Endothelial cell of umbilical vein (primary cell): Measurements from ENCODE around the gene MAN2B2. TPM values are rescaled to one million over a fixed set of nuclear protein-coding genes. Genes with fewer than 3 reads are reported as not detected.

ENCODE experiments used
- BruUV-seq: library from RNA; stranded (reverse); fragments of 400-500 nt; replicated peaks from 2 replicates; lab custom pipeline; 2021; lab: Mats Ljungman, UMichigan
- CTCF ChIA-PET: fragments of 300-600, 350-600 bp; sonication (Branson Sonifier 250); formaldehyde crosslinking; loops from one replicate; lab custom pipeline; 2021; ENCODE audit warnings: antibody characterized with exemption, inconsistent platforms; lab: Charles Lee
- POLR2A ChIA-PET: fragments of 300-600, 350-600 bp; sonication (Branson Sonifier 250); formaldehyde crosslinking; loops from one replicate; lab custom pipeline; 2021; ENCODE audit warnings: antibody characterized with exemption, inconsistent platforms; lab: Charles Lee
- DNase-seq: peaks from one replicate; pipeline ENCODE4 v3.0.0-alpha.2; 2011; ENCODE audit warnings: low read depth, low spot score
- FAIRE-seq: peaks from 2 replicates; lab custom pipeline; 2011; peaks lifted over from hg19 to GRCh38; lab: Jason Lieb, UNC
- H2AFZ ChIP-seq: 2 replicates; pipeline ENCODE4 v1.6.0; 2012; ENCODE audit warnings: low read depth, low read length, control low read depth, inconsistent platforms
- H3K27ac ChIP-seq: 2 replicates; pipeline ENCODE4 v1.5.1; 2011; ENCODE audit warnings: low read depth, mild to moderate bottlenecking, control low read depth, low read length, moderate library complexity; ENCODE audit not compliant: insufficient read depth
- H3K27me3 ChIP-seq, 2 experiments: 2 replicates each; pipeline versions ENCODE4 v1.6.0 to v1.6.1; 2011; ENCODE audit warnings: low read length in 2 of 2, mixed read lengths in 1 of 2; ENCODE audit not compliant: control insufficient read depth in 2 of 2, insufficient read depth in 2 of 2
- H3K36me3 ChIP-seq, 2 experiments: 2 replicates in 1 of 2; 3 replicates in 1 of 2; pipeline ENCODE4 v1.5.1; 2011; ENCODE audit warnings: low read length in 2 of 2, mild to moderate bottlenecking in 1 of 2, moderate library complexity in 1 of 2; ENCODE audit not compliant: control insufficient read depth in 2 of 2, insufficient read depth in 2 of 2; ENCODE audit errors: extremely low read depth in 1 of 2
- H3K4me1 ChIP-seq: 3 replicates; pipeline ENCODE4 v1.5.1; 2011; ENCODE audit warnings: mild to moderate bottlenecking, low read length; ENCODE audit not compliant: control insufficient read depth, insufficient read depth; ENCODE audit errors: extremely low read depth
- H3K4me2 ChIP-seq: 2 replicates; pipeline ENCODE4 v1.6.1; 2011; ENCODE audit warnings: low read length, control low read depth, mixed read lengths; ENCODE audit not compliant: insufficient read depth
- H3K4me3 ChIP-seq, 3 experiments: fragments of 200-600 bp in 1 of 3; sonication (generic), shearing (Covaris generic) in 1 of 3; replicated peaks in 1 of 3; 2 replicates each; pipeline ENCODE4 v1.5.1; 2011 to 2016; ENCODE audit warnings: control low read depth in 3 of 3, low read length in 3 of 3, mild to moderate bottlenecking in 2 of 3, inconsistent platforms in 1 of 3, low read depth in 1 of 3, moderate library complexity in 1 of 3; ENCODE audit not compliant: insufficient read depth in 1 of 3
- H3K79me2 ChIP-seq: 2 replicates; pipeline ENCODE4 v1.6.0; 2012; ENCODE audit warnings: low read length, inconsistent platforms; ENCODE audit not compliant: control insufficient read depth, insufficient read depth
- H3K9ac ChIP-seq: replicated peaks from 2 replicates; pipeline ENCODE3; 2011; ENCODE audit warnings: low read length, control low read depth; ENCODE audit not compliant: insufficient read depth; ENCODE audit errors: extremely low read depth
- H3K9me1 ChIP-seq: replicated peaks from 3 replicates; pipeline ENCODE4 v1.6.0; 2011; ENCODE audit warnings: mild to moderate bottlenecking, low read length; ENCODE audit not compliant: control insufficient read depth, insufficient read depth; ENCODE audit errors: extremely low read depth
- H3K9me3 ChIP-seq: replicated peaks from 2 replicates; pipeline ENCODE4 v1.5.1; 2012; ENCODE audit warnings: low read length, inconsistent platforms; ENCODE audit not compliant: control insufficient read depth, insufficient read depth
- H4K20me1 ChIP-seq: replicated peaks from 2 replicates; pipeline ENCODE3; 2011; ENCODE audit warnings: mild to moderate bottlenecking, low read length; ENCODE audit not compliant: control insufficient read depth, insufficient read depth; ENCODE audit errors: extremely low read depth
- EZH2 ChIP-seq: IDR thresholded peaks from 2 replicates; pipeline ENCODE4 v1.6.1; 2012; ENCODE audit warnings: borderline replicate concordance, low read depth, mild to moderate bottlenecking, moderate library complexity, low read length, inconsistent platforms; ENCODE audit not compliant: severe bottlenecking
- FOS ChIP-seq: IDR thresholded peaks from 2 replicates; pipeline ENCODE4 v1.6.1; 2011; ENCODE audit warnings: mild to moderate bottlenecking, low read length, moderate library complexity, borderline replicate concordance; ENCODE audit not compliant: insufficient read depth
- GATA2 ChIP-seq: IDR thresholded peaks from 2 replicates; pipeline ENCODE4 v1.7.0; 2011; ENCODE audit warnings: low read depth, mild to moderate bottlenecking, moderate library complexity, mixed read lengths, low read length; ENCODE audit not compliant: insufficient read length, insufficient read depth
- JUN ChIP-seq: IDR thresholded peaks from 2 replicates; pipeline ENCODE4 v1.6.1; 2011; ENCODE audit warnings: borderline replicate concordance, low read depth; ENCODE audit not compliant: insufficient read length, insufficient read depth
- MYC ChIP-seq: IDR thresholded peaks from one replicate; pipeline ENCODE4 v1.6.1; 2011; ENCODE audit warnings: mild to moderate bottlenecking, low read depth, low read length
- POLR2A ChIP-seq: IDR thresholded peaks from 2 replicates; pipeline ENCODE4 v1.6.1; 2012; ENCODE audit warnings: low read depth, mild to moderate bottlenecking, control low read depth, low read length
- POLR2AphosphoS5 ChIP-seq: IDR thresholded peaks from 2 replicates; pipeline ENCODE4 v1.6.1; 2012; ENCODE audit warnings: low read depth, mild to moderate bottlenecking, control low read depth, low read length, moderate library complexity; ENCODE audit not compliant: insufficient read depth
- dilution Hi-C: fragments of 300-500 bp; cut with MboI; formaldehyde crosslinking; loops from one replicate; pipeline ENCODE4 v1.15.0; 2019; ENCODE audit warnings: low sequenced_read_pairs; ENCODE audit not compliant: extremely low pct_ligation_motif_present
- intact Hi-C: fragments of 100-400 bp; cut with micrococcal nuclease; formaldehyde crosslinking; loops from one replicate; pipeline ENCODE4 v1.10.0; 2022
- polyA plus RNA-seq, 4 experiments: library from polyadenylated mRNA; depleted of rRNA in 3 of 4; stranded (reverse) in 3 of 4; unstranded in 1 of 4; fragments of >200 nt; gene quantifications; 2 replicates each; pipeline versions ENCODE4 v1.2.1 to v1.2.3, GENCODE V29; 2011 to 2012; ENCODE audit warnings: missing spikeins in 1 of 4
- total RNA-seq: library from RNA; stranded (reverse); gene quantifications from 2 replicates; pipeline ENCODE4 v1.2.3, GENCODE V29; 2021
- TF ChIP-seq, protein P1 (sequence below), 2 donors: IDR thresholded peaks; 1 replicate in 1 of 2; 2 replicates in 1 of 2; pipeline ENCODE4 v1.5.1; 2011; ENCODE audit warnings: low read length in 2 of 2, mild to moderate bottlenecking in 2 of 2, moderate library complexity in 2 of 2, control low read depth in 1 of 2, inconsistent platforms in 1 of 2, low read depth in 1 of 2; ENCODE audit not compliant: insufficient read depth in 1 of 2; ENCODE audit errors: extremely low read depth in 1 of 2
- TF ChIP-seq, protein P2 (sequence below): IDR thresholded peaks from 2 replicates; pipeline ENCODE4 v1.6.1; 2011; ENCODE audit not compliant: insufficient read depth, insufficient read length

The MAN2B2 gene
- total and polyA plus RNA-seq, 2 donors (not counting 3 experiments of a cell fraction or from before 2014, with no cell fraction given): 15.7 to 25.1 TPM

DNA sequence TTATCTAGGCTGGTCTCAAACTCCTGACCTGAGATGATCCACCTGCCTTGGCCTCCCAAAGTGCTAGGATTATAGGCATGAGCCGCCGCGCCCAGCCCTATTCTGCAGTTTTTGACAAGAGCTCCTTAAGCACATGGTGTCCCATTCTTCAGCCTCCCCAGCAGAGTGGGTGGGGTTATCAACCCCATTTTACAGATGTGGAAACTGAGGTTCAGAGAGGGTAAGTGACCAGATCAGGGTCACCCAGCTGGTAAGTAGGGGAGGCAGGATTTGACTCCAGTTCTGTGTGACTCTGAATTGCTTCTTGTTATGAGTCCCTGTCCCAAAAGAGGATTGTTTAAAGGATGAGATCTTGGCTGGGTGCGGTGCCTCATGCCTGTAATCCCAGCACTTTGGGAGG lies 14.5 kb downstream of the MAN2B2 start:
- DNase-seq (no peak), FAIRE-seq (no peak)
- no peaks in the 10 kb centered on the region for H3K9me1 ChIP-seq
- intact Hi-C loops (no loop called here), dilution Hi-C loops (no loop called here)
- H4K20me1 ChIP-seq: no peaks in the 10 kb centered on the region
- TF ChIP-seq POLR2A (no peak), EZH2 (no peak), GATA2 (no peak), MYC (no peak), JUN (no peak), POLR2AphosphoS5 (no peak), FOS (no peak)
- TF ChIP-seq, protein P1, sequence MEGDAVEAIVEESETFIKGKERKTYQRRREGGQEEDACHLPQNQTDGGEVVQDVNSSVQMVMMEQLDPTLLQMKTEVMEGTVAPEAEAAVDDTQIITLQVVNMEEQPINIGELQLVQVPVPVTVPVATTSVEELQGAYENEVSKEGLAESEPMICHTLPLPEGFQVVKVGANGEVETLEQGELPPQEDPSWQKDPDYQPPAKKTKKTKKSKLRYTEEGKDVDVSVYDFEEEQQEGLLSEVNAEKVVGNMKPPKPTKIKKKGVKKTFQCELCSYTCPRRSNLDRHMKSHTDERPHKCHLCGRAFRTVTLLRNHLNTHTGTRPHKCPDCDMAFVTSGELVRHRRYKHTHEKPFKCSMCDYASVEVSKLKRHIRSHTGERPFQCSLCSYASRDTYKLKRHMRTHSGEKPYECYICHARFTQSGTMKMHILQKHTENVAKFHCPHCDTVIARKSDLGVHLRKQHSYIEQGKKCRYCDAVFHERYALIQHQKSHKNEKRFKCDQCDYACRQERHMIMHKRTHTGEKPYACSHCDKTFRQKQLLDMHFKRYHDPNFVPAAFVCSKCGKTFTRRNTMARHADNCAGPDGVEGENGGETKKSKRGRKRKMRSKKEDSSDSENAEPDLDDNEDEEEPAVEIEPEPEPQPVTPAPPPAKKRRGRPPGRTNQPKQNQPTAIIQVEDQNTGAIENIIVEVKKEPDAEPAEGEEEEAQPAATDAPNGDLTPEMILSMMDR (IDR thresholded peaks at IDR 0.05; ENCODE audit: extremely low read depth in 1 of 2, insufficient read depth in 1 of 2, low read depth in 1 of 2, low read length in 2 of 2): no peak
- TF ChIP-seq, protein P2, sequence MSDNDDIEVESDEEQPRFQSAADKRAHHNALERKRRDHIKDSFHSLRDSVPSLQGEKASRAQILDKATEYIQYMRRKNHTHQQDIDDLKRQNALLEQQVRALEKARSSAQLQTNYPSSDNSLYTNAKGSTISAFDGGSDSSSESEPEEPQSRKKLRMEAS: no peak
- H3K9ac ChIP-seq: no peak overlapping the region
- no TSS peak for BruUV-seq
- no peak overlapping the region for H3K4me3 ChIP-seq
- H3K4me2 ChIP-seq: no peak overlapping the region
- no peaks in the 10 kb centered on the region for H3K9me3 ChIP-seq
- H3K36me3 ChIP-seq: no peaks in the 10 kb centered on the region
- ChIA-PET CTCF (interaction anchor here (1.1 kb wide), 1 partner anchor 16 kb away, joined by 4 read pairs; no protein-coding TSS in a partner anchor), POLR2A (no interaction called here)
- no peaks in the 10 kb centered on the region for H3K79me2 ChIP-seq
- no peaks in the 10 kb centered on the region for H3K4me1 ChIP-seq
- H3K27ac ChIP-seq: no peak overlapping the region
- no peak overlapping the region for H2AFZ ChIP-seq
- H3K27me3 ChIP-seq: no peaks in the 10 kb centered on the region
